ENCODE data around the gene STK32B.

Gene STK32B

DNA sequence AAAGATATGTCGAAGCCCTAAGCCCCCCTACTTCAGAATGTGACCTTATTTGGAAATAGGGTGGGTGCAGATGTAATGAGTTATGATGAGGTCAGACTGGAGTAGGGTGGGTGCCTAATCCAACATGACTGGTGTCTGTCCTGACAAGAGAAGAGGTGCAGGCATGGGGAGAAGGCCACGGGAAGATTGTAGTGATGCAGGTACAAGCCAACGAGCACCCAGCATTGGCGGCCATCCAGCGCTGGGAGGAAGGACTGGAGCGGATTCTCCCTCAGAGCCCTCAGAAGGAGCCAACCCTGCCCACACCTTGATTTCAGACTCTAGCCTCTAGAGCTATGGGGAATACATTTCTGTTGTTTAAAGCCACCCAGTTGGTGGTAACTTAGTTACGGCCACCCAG is 419.9 kb downstream of the STK32B start:
- DNase-seq (ENCODE audit: low spot score): no peak

DNA sequence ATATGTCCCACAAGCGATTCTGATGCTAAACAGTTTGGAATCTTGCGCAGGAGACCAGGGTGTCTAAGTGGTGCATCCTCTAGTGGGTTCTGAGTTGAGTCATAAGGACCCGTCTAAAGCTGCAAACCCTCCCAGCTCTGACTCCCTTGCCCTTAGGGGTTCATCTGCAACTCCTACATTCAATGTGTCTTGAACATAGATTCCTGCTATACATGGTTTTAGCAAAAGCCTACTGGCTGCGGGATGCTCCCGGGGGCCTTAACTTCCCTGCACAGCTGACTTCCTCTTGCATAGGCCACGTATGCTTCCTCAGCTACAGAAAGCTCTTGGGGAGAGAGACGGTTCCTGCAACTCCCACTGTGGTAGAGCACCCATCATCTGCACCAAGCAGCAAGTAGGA is 420.4 kb downstream of the STK32B start:
- no peak for DNase-seq (ENCODE audit: low spot score)

DNA sequence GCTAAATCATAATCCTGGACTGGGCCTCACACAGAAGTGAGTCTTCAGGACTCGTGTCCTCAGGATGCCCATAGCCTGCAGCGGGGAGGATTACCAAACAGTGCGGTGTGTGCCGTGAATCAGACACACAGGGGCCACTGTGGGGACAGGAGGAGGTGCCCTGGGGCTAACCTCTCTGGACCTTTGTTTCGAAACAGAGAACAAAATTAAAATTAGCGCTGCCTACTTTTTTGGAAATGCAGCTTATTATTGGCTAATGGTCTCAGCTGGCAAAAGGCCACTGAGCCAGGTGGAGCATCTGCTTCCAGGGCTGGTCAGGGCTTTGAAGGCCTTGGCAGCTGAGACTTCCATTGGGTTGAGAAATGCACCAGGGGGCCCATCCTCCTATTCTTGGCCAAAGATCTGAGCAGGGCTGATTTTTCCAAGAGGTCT is 420.9 kb downstream of the STK32B start:
- no peak for DNase-seq (ENCODE audit: low spot score)

GRCh38 chr4:5473125-5473524 is 421.8 kb downstream of the STK32B start:
- DNase-seq (ENCODE audit: low spot score): no peak

GRCh38 chr4:5474756-5475155 is 423.5 kb downstream of the STK32B start:
- DNase-seq (ENCODE audit: low spot score): no peak

GRCh38 chr4:5477613-5478012 is 426.3 kb downstream of the STK32B start:
- no peak for DNase-seq (ENCODE audit: low spot score)

GRCh38 chr4:5478169-5478568 is 426.9 kb downstream of the STK32B start:
- DNase-seq (ENCODE audit: low spot score): no peak

DNA sequence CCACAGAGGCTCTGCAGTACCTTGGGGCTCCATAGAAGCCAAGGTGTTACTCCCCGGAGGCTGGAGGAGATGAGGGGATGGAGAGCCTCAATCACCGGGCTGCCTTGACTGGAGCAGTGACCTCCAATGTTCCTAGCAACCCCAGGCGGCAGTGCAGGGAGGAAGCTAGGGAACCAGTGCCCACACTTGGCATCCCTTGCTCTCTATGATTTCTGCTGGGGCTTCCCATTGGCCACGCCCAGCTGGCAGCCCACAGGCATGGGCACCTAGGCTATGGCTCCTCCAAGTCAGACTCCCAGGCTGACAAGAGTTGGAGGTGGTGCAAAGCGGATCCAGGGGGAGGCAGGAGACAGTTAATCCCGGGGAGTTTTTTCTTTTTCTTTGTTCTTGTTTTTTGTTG is 427.4 kb downstream of the STK32B start:
- no peak for DNase-seq (ENCODE audit: low spot score)

GRCh38 chr4:5479518-5480060 is 428.3 kb downstream of the STK32B start:
- no peak for DNase-seq (ENCODE audit: low spot score)

- DNase-seq (ENCODE audit: low spot score): no peak
Measured at GRCh38 chr4:5488413-5488812, 437.1 kb downstream of the STK32B start.

DNA sequence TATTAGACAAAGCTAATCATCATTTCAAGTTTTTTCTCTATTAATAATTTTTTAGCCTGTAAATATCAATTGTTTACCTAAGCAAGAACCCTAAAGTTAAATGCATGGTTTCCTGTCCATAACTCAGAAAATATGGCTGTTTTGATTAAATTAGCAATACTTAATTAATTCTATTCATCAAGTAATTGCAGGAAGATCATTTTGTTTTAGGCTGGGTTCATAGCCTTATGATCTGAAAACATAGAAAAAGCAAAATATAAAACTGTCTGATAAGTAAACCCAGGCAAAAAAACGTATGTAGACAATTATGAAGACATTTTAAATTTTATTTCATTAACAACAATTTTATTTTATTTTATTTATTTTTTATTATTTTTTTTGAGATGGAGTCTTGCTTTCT is 438.0 kb downstream of the STK32B start:
- DNase-seq (ENCODE audit: low spot score): no peak

DNA sequence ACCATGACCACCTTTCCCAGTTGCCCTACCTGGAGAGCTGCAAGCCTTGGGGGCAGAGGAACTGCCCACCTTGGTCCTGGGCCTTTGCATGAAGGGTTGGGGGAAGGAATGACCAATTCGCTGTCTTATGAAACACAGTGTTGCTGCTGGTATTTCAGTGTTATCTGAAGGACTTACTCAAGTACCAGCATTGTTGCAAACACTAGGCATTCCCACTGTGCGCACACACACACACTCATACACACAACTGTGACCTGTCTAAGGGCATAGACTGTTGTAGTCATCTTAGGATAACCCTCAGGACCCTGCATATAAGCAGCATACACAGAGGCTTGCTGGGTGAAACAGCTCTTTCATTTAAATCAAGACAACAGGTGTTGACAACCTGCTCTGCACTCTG is 446.2 kb downstream of the STK32B start:
- no peak for DNase-seq (ENCODE audit: low spot score)

- peak; percentile 20 for DNase-seq (ENCODE audit: low spot score)
Measured at GRCh38 chr4:5500165-5500564, 448.9 kb downstream of the STK32B start.

- no peak for DNase-seq (ENCODE audit: low spot score)
Measured at GRCh38 chr4:5503336-5503936, 452.2 kb downstream of the STK32B start.

GRCh38 chr4:5504486-5504885 is 453.2 kb downstream of the STK32B start:
- DNase-seq (ENCODE audit: low spot score): no peak

- no peak for DNase-seq (ENCODE audit: low spot score)
Measured at GRCh38 chr4:5510504-5510903, 459.2 kb downstream of the STK32B start.

DNA sequence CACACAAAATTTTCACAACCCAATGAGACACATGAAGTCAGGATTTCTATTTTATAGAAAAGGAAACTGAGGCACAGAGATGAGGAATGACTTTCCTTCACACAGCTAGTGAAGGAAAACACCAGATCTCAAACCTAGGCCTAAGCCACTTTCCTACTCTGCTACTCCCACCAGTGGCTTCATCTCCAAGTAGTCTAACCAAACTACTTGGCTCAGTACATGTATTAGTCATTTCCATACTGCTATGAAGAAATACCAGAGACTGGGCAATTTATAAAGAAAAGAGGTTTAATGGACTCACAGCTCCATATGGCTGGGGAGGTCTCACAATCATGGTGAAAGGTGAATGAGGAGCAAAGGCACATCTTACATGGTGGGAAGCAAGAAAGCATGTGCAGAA is 460.5 kb downstream of the STK32B start:
- DNase-seq (ENCODE audit: low spot score): no peak

GRCh38 chr4:5515646-5516045 is 464.4 kb downstream of the STK32B start:
- no peak for DNase-seq (ENCODE audit: low spot score)

DNA sequence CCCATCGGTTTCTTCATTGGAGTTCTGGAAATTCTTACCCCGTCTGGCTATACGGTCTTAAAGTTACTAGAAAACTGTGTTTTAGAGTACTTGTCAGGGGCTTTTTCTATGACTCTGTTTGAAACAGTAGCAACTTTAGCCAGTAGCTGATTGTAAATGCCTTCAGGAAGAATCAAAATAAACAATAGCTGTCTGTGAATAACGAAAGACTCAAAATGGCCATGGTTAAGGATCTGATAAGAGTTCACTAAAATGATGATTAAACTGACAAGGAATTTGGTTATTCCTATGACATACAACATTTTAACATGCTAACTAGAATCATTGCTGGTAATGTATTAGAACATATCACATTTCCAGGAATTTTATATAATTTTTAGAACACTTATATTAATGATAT is 466.1 kb downstream of the STK32B start:
- no peak for DNase-seq (ENCODE audit: low spot score)

DNA sequence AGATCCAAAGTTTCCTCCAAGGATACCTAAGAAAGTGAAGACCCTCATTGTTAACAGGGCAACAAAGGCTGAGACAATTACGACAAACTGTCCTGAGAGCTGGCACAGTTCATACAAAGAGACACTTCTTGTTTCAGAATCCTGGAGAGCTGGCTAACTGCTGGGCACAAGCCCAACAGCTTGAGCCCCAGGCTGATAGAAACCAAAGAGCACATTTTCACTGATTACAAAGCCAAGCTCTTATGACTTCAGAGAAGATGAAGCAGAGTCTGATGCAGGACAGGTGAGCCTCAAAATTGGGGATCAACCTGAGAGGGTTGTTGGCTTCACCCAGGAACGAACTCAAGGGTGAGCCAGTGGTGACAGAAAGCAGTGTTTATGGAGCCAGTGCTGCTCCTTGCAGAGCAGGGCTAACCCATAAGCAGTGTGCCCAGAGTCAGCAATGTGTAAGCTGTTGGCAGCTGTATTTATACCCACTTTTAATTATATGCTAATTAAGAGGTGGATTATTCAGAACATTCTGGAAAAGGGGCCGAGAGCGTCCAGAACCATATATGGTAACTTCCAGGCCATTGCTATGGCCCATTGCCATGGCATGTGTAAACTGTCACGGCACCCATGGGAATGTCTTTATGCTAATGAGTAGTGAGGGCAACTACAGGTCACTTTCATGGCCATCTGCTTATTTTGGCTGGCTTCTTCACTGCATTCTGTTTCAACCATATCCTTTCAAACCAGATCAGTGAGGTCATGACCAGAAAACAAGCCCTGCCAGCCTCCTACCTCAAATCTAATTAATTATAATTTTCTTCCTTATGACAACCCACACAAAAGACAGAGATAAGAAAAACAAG is 473.4 kb downstream of the STK32B start:
- no peak for DNase-seq (ENCODE audit: low spot score)

- DNase-seq (ENCODE audit: low spot score): no peak
Measured at GRCh38 chr4:5526080-5526846, 475.0 kb downstream of the STK32B start.

GRCh38 chr4:5527211-5527610 is 475.9 kb downstream of the STK32B start:
- DNase-seq (ENCODE audit: low spot score): no peak

GRCh38 chr4:5528031-5528436 is 476.8 kb downstream of the STK32B start:
- no peak for DNase-seq (ENCODE audit: low spot score)

Measured in SW480 (cell line).